ENCODE results near the gene HIPK1.
"Not testable (repeated sequence)": the region's sequence is repeated elsewhere in the genome, so short reads cannot be mapped to it uniquely, and the experiment has no call there.

DNA sequence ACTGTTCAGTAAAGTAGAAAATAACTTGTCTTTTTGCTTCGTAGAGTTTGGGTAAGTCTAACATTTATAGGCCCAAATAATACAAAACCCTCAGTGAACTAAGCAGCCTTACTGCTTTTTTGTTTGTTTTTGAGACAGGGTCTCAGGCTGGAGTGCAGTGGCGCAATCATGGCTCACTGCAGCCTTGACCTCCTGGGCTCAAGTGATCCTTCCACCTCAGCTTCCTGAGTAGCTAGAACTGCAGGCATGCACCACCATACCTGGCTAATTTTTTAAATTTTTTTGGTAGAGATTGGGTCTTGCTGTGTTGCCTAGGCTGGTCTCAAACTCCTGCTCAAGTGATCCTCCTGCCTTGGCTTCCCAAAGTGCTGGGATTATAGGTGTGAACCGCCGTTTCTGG lies 19.0 kb downstream of the HIPK1 start:
- TF ChIP-seq, protein P1, sequence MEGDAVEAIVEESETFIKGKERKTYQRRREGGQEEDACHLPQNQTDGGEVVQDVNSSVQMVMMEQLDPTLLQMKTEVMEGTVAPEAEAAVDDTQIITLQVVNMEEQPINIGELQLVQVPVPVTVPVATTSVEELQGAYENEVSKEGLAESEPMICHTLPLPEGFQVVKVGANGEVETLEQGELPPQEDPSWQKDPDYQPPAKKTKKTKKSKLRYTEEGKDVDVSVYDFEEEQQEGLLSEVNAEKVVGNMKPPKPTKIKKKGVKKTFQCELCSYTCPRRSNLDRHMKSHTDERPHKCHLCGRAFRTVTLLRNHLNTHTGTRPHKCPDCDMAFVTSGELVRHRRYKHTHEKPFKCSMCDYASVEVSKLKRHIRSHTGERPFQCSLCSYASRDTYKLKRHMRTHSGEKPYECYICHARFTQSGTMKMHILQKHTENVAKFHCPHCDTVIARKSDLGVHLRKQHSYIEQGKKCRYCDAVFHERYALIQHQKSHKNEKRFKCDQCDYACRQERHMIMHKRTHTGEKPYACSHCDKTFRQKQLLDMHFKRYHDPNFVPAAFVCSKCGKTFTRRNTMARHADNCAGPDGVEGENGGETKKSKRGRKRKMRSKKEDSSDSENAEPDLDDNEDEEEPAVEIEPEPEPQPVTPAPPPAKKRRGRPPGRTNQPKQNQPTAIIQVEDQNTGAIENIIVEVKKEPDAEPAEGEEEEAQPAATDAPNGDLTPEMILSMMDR (conservative IDR thresholded peaks at IDR 0.05; ENCODE audit: low read length): not testable (repeated sequence)
- not testable (repeated sequence) for TF ChIP-seq EZH2phosphoT487 (IDR thresholded peaks at IDR 0.05; ENCODE audit: borderline replicate concordance, low read depth, low read length)

Data from OCI-LY7 (cell line).